ENCODE results near the gene BTBD2.
"Not testable (repeated sequence)": the region's sequence is repeated elsewhere in the genome, so short reads cannot be mapped to it uniquely, and the experiment has no call there.

Gene BTBD2

DNA sequence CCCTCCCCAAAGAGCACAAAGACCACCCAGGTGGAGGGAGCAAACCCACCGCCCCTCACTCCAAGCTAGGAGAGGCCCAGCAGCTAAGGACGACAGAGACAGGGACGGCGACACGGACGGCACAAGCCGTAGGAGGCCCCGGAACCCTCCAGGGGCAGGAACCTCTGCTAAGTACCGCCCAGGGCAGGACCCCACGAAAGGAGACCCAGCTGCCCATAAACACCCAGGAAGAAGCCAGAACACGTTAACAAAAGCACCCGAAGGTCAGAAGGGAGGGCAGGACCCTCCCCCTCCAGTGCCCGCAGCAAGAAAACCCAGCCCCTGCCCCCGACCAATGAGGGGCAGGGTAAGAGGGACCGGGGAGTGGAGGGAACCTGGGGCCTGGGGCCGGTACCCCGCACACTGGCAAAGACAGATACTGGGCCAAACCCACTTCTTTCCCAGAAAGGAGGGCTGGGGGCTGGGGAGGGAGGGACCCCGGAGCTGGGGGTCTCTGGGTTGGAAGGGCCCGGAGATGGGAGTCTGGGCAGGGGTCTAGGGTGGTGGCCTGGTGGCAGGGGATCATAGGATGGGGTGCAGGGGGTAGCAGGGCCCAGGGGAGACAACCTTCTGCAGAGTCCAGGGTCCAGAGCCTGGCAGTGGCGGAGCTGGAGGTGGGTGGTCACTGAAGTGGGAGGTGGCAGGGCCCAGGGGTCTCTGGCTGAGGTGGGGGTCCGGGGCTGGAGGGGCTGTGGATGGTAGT lies 2.4 kb downstream of the BTBD2 start:
- no peak for DNase-seq

DNA sequence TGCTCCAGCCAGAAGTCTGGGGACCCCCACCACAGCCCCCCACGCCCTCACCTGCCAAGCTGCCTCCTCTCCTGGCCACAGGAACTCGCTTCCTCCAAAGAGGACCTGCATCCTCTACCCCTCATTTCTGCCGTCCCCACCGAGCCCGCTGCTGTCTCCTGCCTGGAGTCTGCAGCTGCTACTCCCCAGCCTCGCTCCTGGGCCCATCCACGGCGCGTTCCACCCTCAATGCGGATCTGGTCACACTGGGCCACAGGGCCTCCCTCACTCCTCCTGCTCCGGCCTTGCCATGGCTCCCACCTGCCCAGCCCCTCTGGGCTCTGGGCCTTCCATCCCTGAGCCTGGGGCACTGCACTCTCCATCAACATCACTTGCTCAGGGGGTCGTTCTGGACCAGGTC lies 4.3 kb downstream of the BTBD2 start:
- no peak for DNase-seq

DNA sequence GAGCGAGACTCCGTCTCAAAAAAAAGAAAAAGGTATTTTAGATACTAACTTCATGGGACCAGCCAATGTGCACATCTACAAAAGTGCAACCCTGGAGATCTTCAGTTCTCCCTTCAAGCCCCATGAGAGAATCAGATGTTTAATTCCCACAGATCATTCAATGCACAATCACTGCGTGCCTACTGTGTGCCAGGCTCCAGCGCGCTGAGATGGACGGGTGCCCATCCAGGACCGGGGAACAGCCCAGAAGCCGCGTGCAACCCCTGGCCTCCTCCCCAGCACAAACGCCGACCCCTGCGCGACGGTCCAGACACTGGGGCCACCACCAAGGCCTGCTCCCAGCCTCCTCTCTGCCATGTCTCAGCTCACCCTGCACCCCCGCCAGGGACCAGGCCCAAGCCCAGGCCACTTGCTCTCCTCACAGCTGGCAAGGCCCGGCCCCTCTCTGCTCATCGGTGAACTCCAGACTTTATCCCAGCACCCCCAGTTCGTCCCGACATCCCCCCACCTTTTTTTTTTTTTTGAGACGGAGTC lies 5.3 kb downstream of the BTBD2 start:
- no peak for DNase-seq

GRCh38 chr19:2003874-2004273 lies 11.6 kb downstream of the BTBD2 start:
- no peak for DNase-seq

- no peak for DNase-seq
These were observed 15.5 kb downstream of the BTBD2 start for GRCh38 chr19:1999856-2000515.

- DNase-seq: no peak
These were observed 16.5 kb downstream of the BTBD2 start for GRCh38 chr19:1998712-1999708.

- no peak for DNase-seq
These were observed 17.9 kb downstream of the BTBD2 start for GRCh38 chr19:1997353-1998233.

DNA sequence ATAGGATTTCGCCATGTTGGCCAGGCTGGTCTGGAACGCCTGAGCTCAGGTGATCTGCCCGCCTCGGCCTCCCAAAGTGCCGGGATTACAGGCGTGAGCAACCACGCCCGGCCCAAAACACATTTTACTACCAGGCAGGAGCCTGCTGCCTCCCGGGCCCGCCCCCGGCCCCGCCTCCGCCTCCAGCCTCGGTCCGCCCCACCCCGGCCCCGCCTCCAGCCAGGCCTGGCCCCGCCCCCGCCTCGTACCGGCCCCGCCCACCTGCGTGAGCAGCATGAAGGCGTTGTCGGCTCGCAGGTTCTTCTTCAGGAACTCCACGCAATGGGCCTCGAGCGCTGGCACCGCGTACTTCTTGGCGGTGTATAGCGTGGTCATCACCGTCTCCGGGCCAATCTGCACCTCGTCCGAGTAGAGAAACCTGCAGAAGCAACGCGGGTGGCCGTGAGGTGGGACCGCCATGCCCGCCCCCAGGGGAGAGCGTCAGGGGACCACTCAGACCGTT lies 22.7 kb downstream of the BTBD2 start:
- no peak for DNase-seq

GRCh38 chr19:1991018-1991913 lies 24.2 kb downstream of the BTBD2 start:
- DNase-seq: no peak

- DNase-seq: no peak
These were observed 25.1 kb downstream of the BTBD2 start for GRCh38 chr19:1990230-1991017.

DNA sequence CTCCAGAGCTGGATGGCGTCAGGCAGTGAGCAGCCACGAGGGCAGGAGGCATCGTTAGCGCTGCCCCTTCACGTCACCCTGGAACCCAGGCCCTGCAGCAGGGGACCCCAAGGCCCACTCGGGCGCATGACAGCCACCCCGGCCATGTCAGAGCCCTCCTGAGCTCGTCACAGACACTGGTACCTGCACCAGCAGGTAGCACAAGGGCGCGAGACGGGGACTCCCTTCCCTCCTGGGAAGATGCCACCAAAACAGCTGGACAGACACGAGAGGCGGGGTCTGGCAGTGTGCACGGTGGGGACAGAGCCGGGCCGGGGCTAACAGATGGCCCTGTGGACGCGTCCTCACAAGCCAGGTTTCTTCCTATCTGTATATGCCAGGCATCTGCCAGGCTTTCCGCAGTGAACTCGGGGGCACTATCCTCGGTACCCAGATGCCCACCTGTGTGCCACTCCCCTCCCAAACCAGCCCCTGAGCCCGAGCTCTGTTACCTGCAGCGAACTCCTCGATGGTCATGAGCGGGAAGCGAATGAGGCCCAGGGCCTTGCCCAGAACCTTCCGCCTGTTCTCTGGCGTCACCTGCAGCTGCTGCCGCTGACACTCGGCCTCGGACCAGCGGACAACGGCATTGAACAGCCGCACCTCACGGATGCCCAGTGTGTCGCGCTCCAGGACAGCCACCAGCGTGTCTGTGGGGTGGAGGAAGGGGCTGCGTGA lies 25.8 kb downstream of the BTBD2 start:
- DNase-seq: no peak

DNA sequence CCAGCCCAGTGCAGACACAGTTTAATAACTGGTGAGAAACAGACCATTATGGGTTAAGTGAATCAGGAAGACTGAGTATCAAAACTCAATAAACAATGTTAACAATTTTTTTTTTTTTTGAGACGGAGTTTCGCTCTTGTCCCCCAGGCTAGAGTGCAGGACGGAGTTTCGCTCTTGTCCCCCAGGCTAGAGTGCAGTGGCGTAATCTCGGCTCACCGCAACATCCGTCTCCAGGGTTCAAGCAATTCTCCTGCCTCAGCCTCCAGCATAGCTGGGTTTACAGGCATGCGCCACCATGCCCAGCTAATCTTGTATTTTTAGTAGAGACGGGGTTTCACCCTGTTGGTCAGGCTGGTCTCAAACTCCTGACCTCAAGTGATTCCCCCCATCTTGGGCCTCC lies 27.1 kb downstream of the BTBD2 start:
- DNase-seq: not testable (repeated sequence)

GRCh38 chr19:1987197-1988187 lies 28.0 kb downstream of the BTBD2 start:
- DNase-seq: no peak

- DNase-seq: no peak
These were observed 29.0 kb downstream of the BTBD2 start for GRCh38 chr19:1986357-1987162.

DNA sequence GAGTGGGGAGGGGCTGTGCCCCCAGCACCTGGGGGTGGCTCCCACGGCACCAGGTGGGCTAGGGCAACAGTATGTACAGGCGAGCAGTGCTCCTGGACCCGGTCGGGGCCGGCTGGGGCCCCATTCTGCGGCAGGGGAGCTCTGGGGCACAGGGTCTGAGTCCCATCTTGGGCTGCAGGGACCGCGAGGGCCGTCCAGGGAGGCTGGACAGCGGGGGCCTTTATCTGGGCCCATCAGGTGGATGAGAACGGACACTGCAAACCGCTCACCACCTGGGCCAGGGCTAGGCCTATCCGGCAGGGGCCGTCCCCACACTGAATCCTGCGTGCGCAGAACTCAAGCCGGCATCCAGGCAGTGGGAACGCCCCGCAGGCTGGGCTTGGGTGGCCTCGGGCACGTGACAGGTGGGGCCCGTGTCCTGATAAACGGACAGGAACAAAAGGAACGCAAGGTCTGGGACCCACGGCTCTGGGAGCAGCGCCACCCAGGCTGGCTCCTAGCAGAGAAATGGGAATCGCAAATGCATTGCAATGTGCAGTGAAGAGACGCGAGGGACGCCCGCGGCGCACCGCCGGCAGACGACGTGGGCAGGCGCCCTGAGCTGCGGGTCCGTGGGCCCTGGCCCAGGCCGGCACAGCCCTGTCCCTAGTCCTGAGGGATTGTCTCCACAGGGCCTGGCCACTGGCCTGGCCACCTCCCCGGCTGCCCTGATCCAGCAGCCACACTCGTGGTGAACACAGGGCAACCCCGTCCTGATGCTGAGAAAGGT lies 29.7 kb downstream of the BTBD2 start:
- DNase-seq: no peak

DNA sequence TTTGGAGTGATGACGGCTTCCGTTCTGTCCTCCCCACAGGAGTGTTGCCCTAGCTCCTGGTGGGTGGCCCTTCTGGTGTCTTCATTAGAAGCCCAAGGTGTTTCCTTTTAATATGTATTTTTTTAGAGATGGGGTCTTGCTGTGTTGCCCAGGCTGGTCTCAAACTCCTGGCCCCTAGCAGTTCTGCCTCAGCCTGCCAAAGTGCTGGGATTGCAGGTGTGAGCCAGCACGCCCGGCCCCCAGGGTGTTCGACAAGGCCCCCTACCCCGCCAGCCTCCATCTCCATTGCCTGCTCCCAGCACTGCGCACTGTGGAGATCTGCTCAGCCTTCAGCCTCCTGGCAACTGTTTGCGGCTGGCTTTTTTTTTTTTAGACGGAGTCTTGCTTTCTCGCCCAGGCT lies 31.2 kb downstream of the BTBD2 start:
- no peak for DNase-seq
